AG04449 (cell line): Measurements from ENCODE around the gene NBEA.

Source experiments
- CTCF ChIA-PET: fragments of 350-600 bp; formaldehyde crosslinking; extraction: SDS; loops from one replicate; lab custom pipeline; 2021; ENCODE audit warnings: antibody characterized with exemption; lab: Yijun Ruan, JAX
- POLR2A ChIA-PET: fragments of 400-600, 350-600 bp; formaldehyde crosslinking; extraction: SDS; loops from one replicate; lab custom pipeline; 2020; ENCODE audit warnings: antibody characterized with exemption, inconsistent platforms; lab: Yijun Ruan, JAX
- DNase-seq: peaks from one replicate; pipeline ENCODE4 v3.0.0-alpha.2; 2010; ENCODE audit warnings: low read depth, low spot score
- H3K4me3 ChIP-seq: 2 replicates; pipeline ENCODE4 v1.5.1; 2011; ENCODE audit warnings: low read depth, mild to moderate bottlenecking, control low read depth, low read length
- CTCF ChIP-seq: IDR thresholded peaks from one replicate; pipeline ENCODE4 v1.5.1; 2011; ENCODE audit warnings: mild to moderate bottlenecking, moderate library complexity, low read length, control low read depth, inconsistent platforms; ENCODE audit not compliant: insufficient read depth; ENCODE audit errors: missing control alignments

Gene NBEA

DNA sequence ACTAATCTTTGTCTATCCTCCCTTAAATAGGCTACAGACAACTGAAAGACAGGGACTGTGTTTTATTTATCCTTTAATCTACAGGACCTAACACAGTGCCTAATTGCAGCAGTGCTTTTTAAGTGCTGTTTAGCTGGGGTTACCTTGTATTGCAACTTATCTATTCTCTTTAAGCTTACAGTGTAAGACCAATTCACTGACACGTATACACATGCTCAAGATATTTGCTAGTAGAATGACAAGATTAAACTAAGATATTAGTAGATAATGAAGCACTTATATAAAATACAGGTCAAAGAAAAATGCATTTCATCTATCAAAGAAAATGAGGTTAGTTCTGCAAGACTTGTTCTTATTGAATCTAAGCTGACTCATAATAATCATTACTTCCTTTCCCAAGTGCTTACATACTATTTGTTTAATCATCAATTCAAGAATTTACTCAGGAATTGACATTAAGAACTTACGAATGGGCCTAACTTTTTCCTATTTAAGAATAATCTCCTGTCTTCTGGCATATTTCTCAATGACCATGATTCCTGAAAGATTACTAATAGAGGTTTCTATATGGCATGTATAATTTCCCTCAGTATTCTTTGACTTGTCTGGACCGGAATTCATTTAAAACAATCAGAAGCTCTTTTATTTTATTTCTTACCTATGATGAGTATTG lies 610.2 kb downstream of the NBEA start:
- no peak for TF ChIP-seq CTCF
- peak; percentile 52 for DNase-seq
- POLR2A ChIA-PET: no interaction called here
- H3K4me3 ChIP-seq: no peak overlapping the region
- CTCF ChIA-PET: interaction anchor here (0.6 to 1.7 kb wide), 2 partner anchors 43 to 79 kb away, joined by 3 to 4 read pairs; no protein-coding TSS in a partner anchor

GRCh38 chr13:35554972-35555623 lies 613.0 kb downstream of the NBEA start:
- ChIA-PET CTCF (interaction anchor here (0.9 to 1.2 kb wide), 2 partner anchors 28 to 68 kb away, joined by 3 read pairs; no protein-coding TSS in a partner anchor), POLR2A (interaction anchor here (0.7 kb wide), 1 partner anchor 1279 kb away, joined by 3 read pairs; no protein-coding TSS in a partner anchor)
- no peak for TF ChIP-seq CTCF
- no peak for DNase-seq
- H3K4me3 ChIP-seq: no peak overlapping the region

GRCh38 chr13:35557475-35557874 lies 615.4 kb downstream of the NBEA start:
- TF ChIP-seq CTCF: no peak
- H3K4me3 ChIP-seq: no peak overlapping the region
- POLR2A ChIA-PET: no interaction called here
- CTCF ChIA-PET: no interaction called here
- no peak for DNase-seq

GRCh38 chr13:35561540-35561939 lies 619.5 kb downstream of the NBEA start:
- CTCF ChIA-PET: no interaction called here
- no peak for DNase-seq
- H3K4me3 ChIP-seq: no peak overlapping the region
- no peak for TF ChIP-seq CTCF
- POLR2A ChIA-PET: no interaction called here

DNA sequence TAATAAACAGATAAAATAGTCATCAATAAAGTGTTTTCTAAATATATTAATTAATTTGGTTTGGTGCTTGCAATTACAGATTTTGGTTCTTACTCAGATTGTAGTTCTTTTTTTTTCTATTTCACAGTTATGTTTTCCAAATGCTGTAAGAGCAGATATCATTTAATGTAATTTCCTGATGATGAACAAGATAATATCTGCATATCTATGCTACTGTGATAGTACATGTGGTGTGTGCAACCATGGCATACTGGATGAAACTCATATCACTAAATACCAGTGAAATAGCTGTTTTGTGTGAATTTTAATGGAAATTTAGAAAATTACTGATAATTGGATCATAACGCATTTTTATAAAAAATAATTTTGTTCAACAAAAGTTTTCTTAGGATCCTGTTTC lies 623.2 kb downstream of the NBEA start:
- POLR2A ChIA-PET: no interaction called here
- no peak overlapping the region for H3K4me3 ChIP-seq

More for the DNA sequence above, 623.2 kb downstream of the NBEA start:
- DNase-seq: no peak
- TF ChIP-seq CTCF: no peak
- CTCF ChIA-PET: interaction anchor here (1.3 kb wide), 2 partner anchors 15 to 155 kb away, joined by 3 read pairs; no protein-coding TSS in a partner anchor
